AG09319 (cell line): ENCODE results near the gene TMX3.
A peak's percentile ranks its signal among the peaks of the same experiment; 100 is the strongest.

Experiments used
- DNase-seq: peaks from one replicate; pipeline ENCODE4 v3.0.0-alpha.2; 2010; ENCODE audit warnings: low read depth; ENCODE audit errors: extremely low read depth
- CTCF ChIP-seq: IDR thresholded peaks from 2 replicates; pipeline ENCODE4 v1.5.1; 2011; ENCODE audit warnings: low read depth, mild to moderate bottlenecking, inconsistent platforms, low read length, moderate library complexity

TMX3 gene

GRCh38 chr18:68665628-68666027, 49.3 kb downstream of the TMX3 start:
- TF ChIP-seq CTCF = no peak
- DNase-seq = no peak

- no peak for DNase-seq
Measured at GRCh38 chr18:68662754-68663153, 52.2 kb downstream of the TMX3 start.

GRCh38 chr18:68660354-68661183, 54.3 kb downstream of the TMX3 start:
- peak; percentile 50 for TF ChIP-seq CTCF
- peak; percentile 22 for DNase-seq

More at GRCh38 chr18:68662754-68663153, 52.2 kb downstream of the TMX3 start:
- no peak for TF ChIP-seq CTCF

- TF ChIP-seq CTCF = no peak
Measured at GRCh38 chr18:68648191-68648590, 66.7 kb downstream of the TMX3 start.

GRCh38 chr18:68642003-68642402, 72.9 kb downstream of the TMX3 start:
- no peak for DNase-seq
- no peak for TF ChIP-seq CTCF

More at GRCh38 chr18:68648191-68648590, 66.7 kb downstream of the TMX3 start:
- DNase-seq = no peak

GRCh38 chr18:68640861-68641260, 74.0 kb downstream of the TMX3 start:
- TF ChIP-seq CTCF = no peak
- no peak for DNase-seq

- TF ChIP-seq CTCF = no peak
- DNase-seq = no peak
Measured at GRCh38 chr18:68638613-68639012, 76.3 kb downstream of the TMX3 start.
